HG02938 (cell line): ENCODE data around the gene TSC22D4.
A peak's percentile ranks its signal among the peaks of the same experiment; 100 is the strongest.
"Not testable (repeated sequence)": the region's sequence is repeated elsewhere in the genome, so short reads cannot be mapped to it uniquely, and the experiment has no call there.

ENCODE experiments used
- ATAC-seq: cut with Tn5 transposase; IDR thresholded peaks from one replicate; pipeline ENCODE4 v1.9.1; 2021; ENCODE audit warnings: mild to moderate bottlenecking, moderate library complexity; ENCODE audit not compliant: unreplicated experiment

The TSC22D4 gene

DNA sequence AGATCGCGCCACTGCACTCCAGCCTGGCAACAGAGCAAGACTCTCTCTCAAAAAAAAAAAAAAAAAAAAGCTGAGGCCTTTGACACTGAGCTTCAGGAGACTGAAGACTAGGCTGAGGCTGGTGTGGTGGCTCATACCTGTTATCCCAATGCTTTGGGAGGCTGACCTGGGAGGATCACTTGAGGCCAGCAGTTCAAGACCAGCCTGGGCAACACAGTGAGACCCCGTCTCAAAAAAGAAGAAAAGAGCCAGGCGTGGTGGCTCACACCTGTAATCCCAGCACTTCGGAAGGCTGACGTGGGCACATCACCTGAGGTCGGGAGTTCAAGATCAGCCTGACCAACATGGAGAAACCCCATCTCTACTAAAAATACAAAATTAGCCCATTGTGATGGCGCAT lies 31.7 kb downstream of the TSC22D4 start:
- not testable (repeated sequence) for ATAC-seq

DNA sequence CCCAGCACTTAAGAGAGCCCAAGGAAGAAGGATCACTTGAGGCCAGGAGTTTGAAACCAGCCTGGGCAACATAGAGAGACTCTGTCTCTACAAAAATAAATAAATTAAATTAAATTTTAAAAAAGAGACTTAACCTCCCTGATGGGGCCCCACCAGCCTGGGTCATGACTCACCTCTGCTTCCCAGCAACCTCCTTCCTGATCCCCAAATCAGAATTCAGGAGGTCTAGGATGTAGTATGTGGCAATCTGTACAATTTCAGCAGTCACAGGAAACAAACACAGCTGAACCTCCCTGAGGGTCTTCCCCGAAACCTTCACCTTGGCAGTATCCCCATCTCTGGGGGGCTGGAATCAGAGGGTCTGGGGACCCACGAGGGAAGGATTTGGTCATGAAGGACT lies 33.0 kb downstream of the TSC22D4 start:
- no peak for ATAC-seq

- ATAC-seq: no peak
Observed at GRCh38 chr7:100444311-100445278, 34.4 kb downstream of the TSC22D4 start.

DNA sequence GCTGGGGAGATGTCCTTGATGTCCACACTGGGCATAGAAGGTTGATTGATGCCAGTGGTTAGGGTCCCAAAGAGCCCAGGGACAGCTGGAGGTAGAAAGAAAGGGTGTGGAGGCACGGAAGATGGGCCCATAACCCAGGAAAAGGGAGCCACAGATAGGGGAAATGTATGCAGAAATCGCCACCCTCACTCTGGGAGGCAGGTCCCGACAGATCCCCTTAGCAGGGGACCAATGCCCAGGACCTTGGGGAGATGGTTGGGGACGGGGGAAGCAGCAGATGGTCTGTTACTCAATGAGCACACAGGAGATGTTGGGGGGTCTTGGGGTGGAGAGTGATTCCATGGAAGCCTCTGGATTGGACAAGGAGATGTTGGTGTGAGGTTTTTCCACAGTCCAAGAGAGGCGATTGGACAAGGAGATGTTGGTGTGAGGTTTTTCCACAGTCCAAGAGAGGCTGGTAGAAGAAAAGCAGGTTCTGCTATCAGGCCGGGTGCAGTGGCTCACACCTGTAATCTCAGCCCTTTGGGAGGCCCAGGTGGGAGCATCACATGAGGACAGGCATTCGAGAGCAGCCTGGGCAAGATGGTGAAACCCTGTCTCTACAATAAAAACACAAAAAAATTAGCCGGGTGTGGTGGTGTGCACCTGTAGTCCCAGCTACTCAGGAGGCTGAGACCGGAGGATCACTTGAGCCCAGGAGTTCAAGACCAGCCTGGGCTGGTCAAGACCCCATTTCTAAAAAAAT lies 35.7 kb downstream of the TSC22D4 start:
- no peak for ATAC-seq

DNA sequence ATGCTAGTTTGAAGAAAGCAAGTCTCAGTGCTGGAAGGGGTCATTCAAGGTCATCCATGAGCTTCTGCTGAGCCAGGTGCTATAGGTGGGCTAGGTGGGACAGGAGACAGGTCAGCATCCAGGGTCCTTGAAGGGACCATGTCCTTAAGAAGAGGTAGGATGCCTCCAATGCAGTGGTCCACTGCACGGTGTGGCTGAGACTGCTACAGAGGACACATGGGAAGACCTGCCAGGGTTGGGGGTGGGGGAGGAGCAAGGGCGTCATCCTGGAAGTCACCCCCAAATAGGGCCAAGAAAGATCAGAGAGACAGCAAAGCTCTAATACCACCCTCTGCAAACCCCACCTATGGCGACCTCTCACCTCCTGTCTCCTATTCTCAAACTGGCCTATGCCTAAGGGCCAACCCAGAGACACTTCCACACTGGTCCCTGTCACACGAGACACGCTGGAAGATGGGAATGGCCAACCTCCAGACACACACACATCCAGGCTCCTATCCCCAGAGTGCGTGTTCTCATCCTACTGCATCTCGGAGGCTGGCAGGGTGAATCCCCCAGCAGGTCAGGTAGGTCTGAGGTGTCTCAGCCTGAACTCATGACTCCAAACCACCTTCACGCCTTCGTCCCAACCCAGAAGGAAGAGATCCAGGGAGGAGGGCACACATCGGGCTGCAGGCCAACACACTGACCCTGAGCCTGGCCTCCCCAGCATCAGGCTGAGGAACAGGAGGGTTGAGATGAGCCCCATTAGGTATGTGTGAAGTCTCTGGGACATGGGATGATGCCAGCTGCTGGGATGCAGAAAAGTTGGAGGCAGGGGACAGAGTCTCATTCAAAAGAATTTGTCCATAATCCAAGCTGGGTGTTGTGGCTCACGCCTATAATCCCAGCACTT lies 37.1 kb downstream of the TSC22D4 start:
- no peak for ATAC-seq

- not testable (repeated sequence) for ATAC-seq
Observed at GRCh38 chr7:100439244-100439643, 39.8 kb downstream of the TSC22D4 start.

DNA sequence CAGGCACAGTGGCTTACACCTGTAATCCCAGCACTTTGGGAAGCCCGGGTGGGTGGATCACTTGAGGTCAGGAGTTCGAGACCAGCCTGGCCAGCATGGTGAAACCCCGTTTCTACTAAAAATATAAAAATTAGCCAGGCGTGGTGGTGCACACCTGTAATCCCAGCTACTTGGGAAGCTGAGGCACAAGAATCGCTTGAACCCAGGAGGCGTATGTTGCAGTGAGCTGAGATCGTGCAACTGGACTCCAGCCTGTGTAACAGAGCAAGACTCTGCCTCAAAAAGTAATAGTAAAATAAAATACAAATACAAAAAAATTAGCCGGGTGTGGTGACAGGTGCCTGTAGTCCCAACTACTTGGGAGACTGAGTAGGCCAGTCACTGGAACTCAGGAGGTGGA lies 40.3 kb downstream of the TSC22D4 start:
- not testable (repeated sequence) for ATAC-seq

DNA sequence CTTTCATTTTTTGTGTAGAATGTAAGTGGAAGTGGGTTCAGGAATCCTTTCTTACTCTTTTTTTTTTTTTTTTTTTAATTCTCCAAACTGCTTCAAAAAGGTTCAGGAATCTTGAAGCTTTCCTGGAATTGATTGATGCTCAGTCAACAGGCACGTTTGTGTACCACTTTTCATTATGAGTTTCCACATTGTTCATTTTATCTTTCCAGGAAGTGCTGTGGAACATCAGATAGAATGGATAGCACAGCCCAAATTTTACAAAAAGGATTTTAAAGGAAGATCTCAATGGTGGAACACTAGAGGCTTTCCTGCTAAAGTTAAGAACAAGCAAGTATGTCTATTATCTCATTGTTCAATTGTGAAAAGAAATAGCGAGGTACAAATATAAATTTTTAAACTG lies 40.8 kb downstream of the TSC22D4 start:
- ATAC-seq: no peak

DNA sequence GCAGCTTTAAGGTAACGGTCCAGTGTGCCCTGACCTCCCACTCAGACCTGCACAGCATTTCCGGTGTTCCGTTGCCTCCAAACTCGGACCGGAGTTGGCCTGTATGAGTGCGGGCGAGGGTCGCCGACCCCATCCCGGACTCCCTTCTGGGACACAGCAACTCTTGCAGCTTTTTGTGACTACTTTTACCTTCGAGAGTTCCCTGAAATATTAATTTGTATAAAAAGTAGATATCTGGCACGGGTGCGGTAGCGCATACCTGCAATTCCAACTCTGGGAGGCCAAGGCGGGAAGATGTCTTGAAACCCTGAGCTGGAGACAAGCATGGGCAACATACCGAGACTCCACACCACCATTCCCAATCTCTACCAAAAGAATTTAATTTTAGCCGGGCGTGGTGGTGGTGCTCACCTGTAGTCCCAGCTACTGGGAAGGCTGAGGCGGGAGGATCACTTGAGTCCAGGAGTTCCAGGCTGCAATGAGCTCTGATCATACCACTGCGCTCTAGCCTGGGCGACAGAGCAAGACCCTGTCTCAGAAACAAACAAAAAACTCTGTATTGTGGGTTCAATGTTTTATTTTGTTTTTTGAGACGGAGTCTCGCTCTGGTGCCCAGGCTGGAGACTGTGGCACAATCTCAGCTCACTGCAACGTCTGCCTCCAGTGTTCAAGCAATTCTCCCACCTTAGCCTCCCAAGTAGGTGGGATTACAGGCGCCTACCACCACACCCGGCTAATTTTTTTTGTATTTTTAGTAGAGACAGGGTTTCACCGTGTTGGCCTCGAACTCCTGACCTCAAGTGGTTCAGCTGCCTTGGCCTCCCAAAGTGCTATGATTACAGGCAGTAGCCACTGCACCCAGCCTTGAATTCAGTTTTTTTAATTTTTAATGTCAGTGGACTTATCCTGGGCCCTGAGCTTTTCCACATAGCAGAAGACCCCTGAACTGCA lies 41.6 kb downstream of the TSC22D4 start:
- ATAC-seq: no peak

- ATAC-seq: peak; percentile 27
Observed at GRCh38 chr7:100435401-100436304, 43.4 kb downstream of the TSC22D4 start.

GRCh38 chr7:100434297-100435144 lies 44.5 kb downstream of the TSC22D4 start:
- no peak for ATAC-seq

- no peak for ATAC-seq
Observed at GRCh38 chr7:100433592-100434296, 45.3 kb downstream of the TSC22D4 start.

- no peak for ATAC-seq
Observed at GRCh38 chr7:100433276-100433591, 45.8 kb downstream of the TSC22D4 start.

DNA sequence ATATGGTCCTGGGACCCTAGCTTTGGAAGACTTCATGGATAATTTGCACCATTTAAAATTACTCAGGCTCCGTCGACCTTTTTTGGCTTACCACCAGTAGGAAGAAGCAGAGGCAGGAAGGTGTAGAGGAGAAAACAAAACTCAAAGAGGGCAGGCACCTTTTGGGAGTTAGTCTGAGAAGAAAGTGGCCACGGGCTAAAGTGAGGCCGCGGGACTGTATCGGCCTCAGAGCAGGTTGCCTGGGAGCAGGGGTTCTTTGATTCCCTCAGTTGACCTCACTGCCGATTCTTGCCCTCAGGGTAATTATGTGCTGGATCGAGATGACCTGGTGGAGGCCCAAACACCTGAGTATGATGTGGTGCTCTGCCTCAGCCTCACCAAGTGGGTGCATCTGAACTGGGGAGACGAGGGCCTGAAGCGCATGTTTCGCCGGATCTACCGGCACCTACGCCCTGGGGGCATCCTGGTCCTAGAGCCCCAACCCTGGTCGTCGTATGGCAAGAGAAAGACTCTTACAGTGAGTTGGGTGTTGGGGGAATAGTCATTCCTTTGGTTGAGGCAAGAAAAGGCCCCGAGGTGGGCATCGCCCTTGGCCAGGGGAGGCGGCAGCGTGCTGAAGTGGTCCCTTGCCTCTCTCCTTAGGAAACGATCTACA lies 46.3 kb downstream of the TSC22D4 start:
- ATAC-seq: no peak

DNA sequence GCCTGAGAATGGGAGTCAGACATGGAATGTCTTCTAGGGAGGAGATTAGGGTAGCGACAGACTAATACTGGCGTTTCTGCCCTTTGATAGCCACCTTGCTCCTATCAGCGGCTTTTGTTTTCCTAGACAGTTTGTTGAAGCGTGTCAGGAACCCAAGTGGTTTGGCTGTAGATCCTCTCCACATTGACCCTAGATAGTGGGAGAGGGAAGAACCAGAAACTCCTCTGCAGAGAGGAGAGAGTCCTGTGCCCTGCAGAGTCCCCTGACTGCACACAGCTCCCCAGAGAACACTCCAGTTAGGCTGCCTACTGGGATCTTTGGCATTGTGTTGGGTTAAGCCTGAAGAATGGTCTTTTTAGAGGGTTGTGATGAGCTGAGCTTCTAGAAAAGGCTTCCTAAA lies 47.0 kb downstream of the TSC22D4 start:
- no peak for ATAC-seq

GRCh38 chr7:100431286-100431735 lies 47.7 kb downstream of the TSC22D4 start:
- ATAC-seq: no peak
